H1 (cell line): ENCODE data around the gene SORCS3. TPM values are rescaled to one million over a fixed set of nuclear protein-coding genes. Genes with fewer than 3 reads are reported as not detected.

Experiments
- CTCF ChIA-PET: fragments of 300-600 bp; sonication (Branson Sonifier 250); formaldehyde crosslinking; loops from one replicate; lab custom pipeline; 2021; ENCODE audit not compliant: partially characterized antibody; lab: Charles Lee
- POLR2A ChIA-PET: fragments of 300-600 bp; sonication (Branson Sonifier 250); formaldehyde crosslinking; loops from one replicate; lab custom pipeline; 2021; ENCODE audit warnings: inconsistent platforms; ENCODE audit not compliant: partially characterized antibody; lab: Charles Lee
- DNase-seq, 2 experiments: peaks; one replicate each; pipeline versions ENCODE4 v3.0.0 to v3.0.0-alpha.2; 2010 to 2022; ENCODE audit warnings: low spot score in 2 of 2, low read depth in 1 of 2, mixed read lengths in 1 of 2
- FAIRE-seq: peaks from 2 replicates; lab custom pipeline; 2011; peaks lifted over from hg19 to GRCh38; lab: Jason Lieb, UNC
- H2AFZ ChIP-seq: 2 replicates; pipeline ENCODE4 v1.8.1; 2012; ENCODE audit warnings: low read length, inconsistent platforms
- H2AK5ac ChIP-seq: 2 replicates; pipeline ENCODE4 v1.6.1; 2013; ENCODE audit warnings: low read depth, low read length
- H2BK120ac ChIP-seq: replicated peaks from 2 replicates; pipeline ENCODE3; 2013; ENCODE audit warnings: low read depth, low read length, inconsistent platforms
- H2BK12ac ChIP-seq: 2 replicates; pipeline ENCODE4 v1.6.1; 2013; ENCODE audit warnings: low read depth, low read length
- H2BK15ac ChIP-seq: 2 replicates; pipeline ENCODE4 v1.6.1; 2013; ENCODE audit warnings: low read length
- H2BK20ac ChIP-seq: 2 replicates; pipeline ENCODE4 v1.6.1; 2013; ENCODE audit warnings: low read length
- H2BK5ac ChIP-seq: 2 replicates; pipeline ENCODE4 v1.6.1; 2013; ENCODE audit warnings: low read depth, low read length
- H3K14ac ChIP-seq: 2 replicates; pipeline ENCODE4 v1.6.1; 2013; ENCODE audit warnings: inconsistent platforms; ENCODE audit not compliant: insufficient read length
- H3K18ac ChIP-seq: 2 replicates; pipeline ENCODE4 v1.6.1; 2013; ENCODE audit warnings: low read length; ENCODE audit errors: extremely low read depth
- H3K23ac ChIP-seq: 2 replicates; pipeline ENCODE4 v1.6.1; 2013; ENCODE audit warnings: inconsistent platforms; ENCODE audit not compliant: insufficient read length
- H3K23me2 ChIP-seq: 2 replicates; pipeline ENCODE4 v1.6.1; 2013; ENCODE audit warnings: low read depth, low read length
- H3K27ac ChIP-seq: 2 replicates; pipeline ENCODE4 v1.6.1; 2011; ENCODE audit warnings: low read depth, low read length, inconsistent platforms
- H3K27me3 ChIP-seq, 4 experiments: replicated peaks in 1 of 4; 1 replicate in 1 of 4; 2 replicates in 3 of 4; pipeline versions ENCODE4 v1.6.1 to v1.8.1; 2011 to 2013; ENCODE audit warnings: low read length in 3 of 4, mild to moderate bottlenecking in 3 of 4, inconsistent platforms in 2 of 4, mixed read lengths in 2 of 4, moderate library complexity in 1 of 4; ENCODE audit not compliant: control insufficient read depth in 3 of 4, insufficient read depth in 3 of 4; ENCODE audit errors: extremely low read depth in 1 of 4
- H3K36me3 ChIP-seq, 4 experiments: 2 replicates each; pipeline versions ENCODE4 v1.6.1 to v1.8.1; 2011 to 2013; ENCODE audit warnings: mild to moderate bottlenecking in 4 of 4, low read length in 3 of 4, moderate library complexity in 2 of 4, control low read depth in 1 of 4, inconsistent platforms in 1 of 4; ENCODE audit not compliant: insufficient read depth in 4 of 4, control insufficient read depth in 2 of 4
- H3K4ac ChIP-seq: replicated peaks from 2 replicates; pipeline ENCODE3; 2013; ENCODE audit warnings: low read length, low read depth, mixed read lengths, inconsistent platforms; ENCODE audit not compliant: insufficient read length
- H3K4me1 ChIP-seq, 4 experiments: replicated peaks in 1 of 4; 1 replicate in 1 of 4; 2 replicates in 3 of 4; pipeline versions ENCODE4 v1.6.1 to v1.8.1; 2011 to 2013; ENCODE audit warnings: low read length in 3 of 4, inconsistent platforms in 2 of 4, mixed read lengths in 1 of 4; ENCODE audit not compliant: insufficient read depth in 4 of 4, control insufficient read depth in 3 of 4
- H3K4me2 ChIP-seq, 2 experiments: 2 replicates each; pipeline versions ENCODE4 v1.6.1 to v1.8.1; 2011 to 2013; ENCODE audit warnings: low read depth in 2 of 2, low read length in 2 of 2, control low read depth in 1 of 2, inconsistent platforms in 1 of 2, mild to moderate bottlenecking in 1 of 2; ENCODE audit not compliant: insufficient read depth in 1 of 2
- H3K4me3 ChIP-seq, 4 experiments: fragments of 200-600, 300-600 bp in 1 of 4; sonication (generic), shearing (Covaris generic), sonication (Bioruptor Twin) in 1 of 4; 2 replicates each; pipeline versions ENCODE4 v1.5.1 to v1.8.1; 2011 to 2016; ENCODE audit warnings: low read length in 4 of 4, low read depth in 3 of 4, control low read depth in 2 of 4, inconsistent platforms in 2 of 4, mild to moderate bottlenecking in 2 of 4, mixed read lengths in 1 of 4, moderate library complexity in 1 of 4; ENCODE audit not compliant: insufficient read depth in 2 of 4; ENCODE audit errors: extremely low read depth in 1 of 4
- H3K56ac ChIP-seq: replicated peaks from 2 replicates; pipeline ENCODE3; 2013; ENCODE audit warnings: low read depth, mild to moderate bottlenecking, mixed read lengths, low read length, inconsistent platforms; ENCODE audit not compliant: insufficient read length
- H3K79me1 ChIP-seq: 2 replicates; pipeline ENCODE4 v1.6.1; 2013; ENCODE audit warnings: low read depth, low read length, control low read depth
- H3K79me2 ChIP-seq, 2 experiments: 2 replicates each; pipeline versions ENCODE4 v1.6.1 to v1.8.1; 2012 to 2013; ENCODE audit warnings: low read length in 2 of 2, mild to moderate bottlenecking in 2 of 2, inconsistent platforms in 1 of 2; ENCODE audit not compliant: insufficient read depth in 2 of 2, control insufficient read depth in 1 of 2
- H3K9ac ChIP-seq, 4 experiments: replicated peaks in 1 of 4; 1 replicate in 1 of 4; 2 replicates in 3 of 4; pipeline versions ENCODE4 v1.6.1 to v1.8.1; 2011 to 2013; ENCODE audit warnings: low read depth in 3 of 4, low read length in 3 of 4, control low read depth in 2 of 4, mild to moderate bottlenecking in 2 of 4, moderate library complexity in 2 of 4, inconsistent platforms in 1 of 4; ENCODE audit errors: extremely low read depth in 1 of 4
- H3K9me3 ChIP-seq, 2 experiments: 2 replicates each; pipeline versions ENCODE4 v1.6.1 to v1.8.1; 2012 to 2013; ENCODE audit warnings: mild to moderate bottlenecking in 2 of 2, moderate library complexity in 2 of 2, control low read depth in 1 of 2, inconsistent platforms in 1 of 2, low read depth in 1 of 2, low read length in 1 of 2, mixed read lengths in 1 of 2; ENCODE audit not compliant: insufficient read depth in 2 of 2
- H4K20me1 ChIP-seq, 2 experiments: replicated peaks in 1 of 2; 2 replicates each; pipeline versions ENCODE3 to v1.8.1; 2011 to 2013; ENCODE audit warnings: inconsistent platforms in 2 of 2, low read length in 2 of 2, mild to moderate bottlenecking in 1 of 2; ENCODE audit not compliant: insufficient read depth in 2 of 2, control insufficient read depth in 1 of 2
- H4K5ac ChIP-seq: 2 replicates; pipeline ENCODE4 v1.6.1; 2013; ENCODE audit warnings: low read length, low read depth, mixed read lengths, inconsistent platforms; ENCODE audit not compliant: insufficient read length
- H4K8ac ChIP-seq: 2 replicates; pipeline ENCODE4 v1.8.0; 2013; ENCODE audit warnings: mild to moderate bottlenecking, moderate library complexity, low read length, inconsistent platforms; ENCODE audit not compliant: insufficient read depth; ENCODE audit errors: extremely low read depth
- H4K91ac ChIP-seq: replicated peaks from 2 replicates; pipeline ENCODE3; 2013; ENCODE audit warnings: low read length, mixed read lengths, inconsistent platforms; ENCODE audit not compliant: insufficient read length
- NANOG ChIP-seq: IDR thresholded peaks from 2 replicates; pipeline ENCODE4 v1.6.1; 2011; ENCODE audit warnings: low read length, low read depth, mild to moderate bottlenecking, inconsistent platforms; ENCODE audit not compliant: insufficient read depth, poor library complexity, severe bottlenecking
- WGBS, 2 experiments: shearing (Covaris generic) in 1 of 2; methylation state at CpG; one replicate each; pipeline versions ENCODE4 v1.1.6 to v1.1.7; 2013 to 2015; ENCODE audit warnings: low lambda C conversion rate in 2 of 2, mixed read lengths in 2 of 2, inconsistent platforms in 1 of 2, low coverage in 1 of 2, missing lambda C conversion rate in 1 of 2; ENCODE audit not compliant: insufficient replicate concordance in 2 of 2, insufficient coverage in 1 of 2, insufficient read length in 1 of 2; ENCODE audit errors: extremely low coverage in 1 of 2, missing lambda C conversion rate in 1 of 2; 5-methylcytosine and 5-hydroxymethylcytosine counted together
- polyA plus RNA-seq, 7 experiments: library from polyadenylated mRNA; depleted of rRNA in 3 of 7; stranded (reverse) in 5 of 7; unstranded in 2 of 7; fragments of >200 nt in 5 of 7; fragments of 200-250 nt in 2 of 7; gene quantifications; 1 replicate in 5 of 7; 2 replicates in 1 of 7; 4 replicates in 1 of 7; pipeline versions ENCODE4 v1.2.1 to v1.2.3, GENCODE V29; 2011 to 2013; ENCODE audit warnings: missing spikeins in 2 of 7, mixed read lengths in 2 of 7
- total RNA-seq: library from RNA; stranded (reverse); fragmentation: NEBNext Ultra II Directional; extraction: Animal tissue kit (Norgen Biotek cat#: 25700); gene quantifications from 2 replicates; pipeline ENCODE4 v1.2.1, GENCODE V29; 2021

The SORCS3 gene
- total and polyA plus RNA-seq, 2 of the 8 experiments (the other 6 are each of a cell fraction or from before 2014, with no cell fraction given) = 0.26 to 0.88 TPM

- POLR2A ChIA-PET = no interaction called here
- H3K4me3 ChIP-seq = no peak overlapping the region
- WGBS, 2 experiments = 95% methylated on average over 6 of the region's 6 CpGs; no CpG with 5 or more reads in 1 of the 2 experiments
- H4K20me1 ChIP-seq = no peaks in the 10 kb centered on the region
- no peak overlapping the region for H3K23ac ChIP-seq
- H2AK5ac ChIP-seq = no peak overlapping the region
- no peak overlapping the region for H2BK20ac ChIP-seq
- no peak overlapping the region for H3K9ac ChIP-seq
- no peak overlapping the region for H2AFZ ChIP-seq
- no peak overlapping the region for H3K27ac ChIP-seq
- no peak overlapping the region for H4K5ac ChIP-seq
- H3K4me2 ChIP-seq = no peak overlapping the region
- no peak for TF ChIP-seq NANOG
- H3K23me2 ChIP-seq = no peaks in the 10 kb centered on the region
- H3K9me3 ChIP-seq = no peaks in the 10 kb centered on the region; a peak in 1 of 4 replicates
- H3K79me1 ChIP-seq = no peaks in the 10 kb centered on the region
- no peak overlapping the region for H2BK5ac ChIP-seq
- no peaks in the 10 kb centered on the region for H3K36me3 ChIP-seq
- no peak overlapping the region for H2BK15ac ChIP-seq
- no peak overlapping the region for H3K18ac ChIP-seq
- H3K79me2 ChIP-seq = no peaks in the 10 kb centered on the region
- no peak overlapping the region for H3K4ac ChIP-seq
- no peaks in the 10 kb centered on the region for H3K4me1 ChIP-seq
- no peak overlapping the region for H2BK120ac ChIP-seq
- no peak for FAIRE-seq
- no peak overlapping the region for H4K91ac ChIP-seq
- no peak for DNase-seq
- no peak overlapping the region for H2BK12ac ChIP-seq
- CTCF ChIA-PET = interaction anchor here (1.5 to 2.7 kb wide), 4 partner anchors 13 to 255 kb away, joined by 6 to 9 read pairs (median 8); no protein-coding TSS in a partner anchor
- H3K27me3 ChIP-seq = no peaks in the 10 kb centered on the region
- H4K8ac ChIP-seq = no peak overlapping the region
- no peak overlapping the region for H3K56ac ChIP-seq
- H3K14ac ChIP-seq = no peak overlapping the region
Measured at GRCh38 chr10:104893701-104894100, 252.6 kb downstream of the SORCS3 start.
